Prostate gland (tissue), 2 donors: ENCODE data around the gene RABEPK. TPM values are rescaled to one million over a fixed set of nuclear protein-coding genes. Genes with fewer than 3 reads are reported as not detected.
"Not testable (repeated sequence)": the region's sequence is repeated elsewhere in the genome, so short reads cannot be mapped to it uniquely, and the experiment has no call there.

Experiments
- DNase-seq: peaks from one replicate; pipeline ENCODE4 v3.0.0-alpha.2; 2019; ENCODE audit warnings: low spot score
- H3K27ac ChIP-seq, 2 donors: fragments of 200-600 bp; sonication (generic); 2 replicates each; pipeline ENCODE4 v1.5.1; 2017 to 2019
- H3K27me3 ChIP-seq: fragments of 200-600 bp; sonication (generic); replicated peaks from 2 replicates; pipeline ENCODE4 v1.5.1; 2019; ENCODE audit not compliant: insufficient read depth
- H3K36me3 ChIP-seq, 2 donors: fragments of 200-600 bp; sonication (generic); 1 replicate in 1 of 2; 2 replicates in 1 of 2; pipeline versions ENCODE4 v1.5.1 to v1.8.1; 2017 to 2019
- H3K4me1 ChIP-seq: fragments of 200-600 bp; sonication (generic); replicated peaks from 2 replicates; pipeline ENCODE4 v1.5.1; 2019
- H3K4me3 ChIP-seq, 2 donors: fragments of 200-600 bp; sonication (generic); 2 replicates each; pipeline ENCODE4 v1.5.1; 2017 to 2019
- H3K9me3 ChIP-seq: fragments of 200-600 bp; sonication (generic); 2 replicates; pipeline ENCODE4 v1.5.1; 2017
- CTCF ChIP-seq, 4 experiments: fragments of 200-600 bp in 2 of 4; fragments of 450-650 bp in 2 of 4; sonication (generic) in 2 of 4; IDR thresholded peaks; 1 replicate in 3 of 4; 2 replicates in 1 of 4; pipeline ENCODE4 v1.5.1; 2016 to 2019; ENCODE audit warnings: antibody characterized with exemption in 4 of 4, mild to moderate bottlenecking in 2 of 4, moderate library complexity in 2 of 4
- POLR2A ChIP-seq: fragments of 450-650 bp; IDR thresholded peaks from one replicate; pipeline ENCODE4 v1.6.1; 2016; ENCODE audit warnings: antibody characterized with exemption, mild to moderate bottlenecking
- POLR2AphosphoS5 ChIP-seq: sonication (generic); formaldehyde crosslinking; IDR thresholded peaks from one replicate; pipeline ENCODE4 v1.6.1; 2017; ENCODE audit warnings: antibody characterized with exemption
- WGBS: methylation state at CpG from one replicate; pipeline ENCODE4 v1.1.5; 2018; 5-methylcytosine and 5-hydroxymethylcytosine counted together
- intact Hi-C: fragments of 100-400 bp; cut with DNase I; formaldehyde crosslinking; loops from one replicate; pipeline ENCODE4 v1.14.2; 2022
- total RNA-seq, 2 donors: library from RNA; depleted of rRNA; stranded (reverse); fragments of >200 nt; gene quantifications; one replicate each; pipeline ENCODE4 v1.1.0, GENCODE V29; 2016

RABEPK gene
- total RNA-seq, 2 donors from 2014 or later, result 13.3 to 14.2 TPM

- no peaks in the 10 kb centered on the region for H3K36me3 ChIP-seq
- WGBS, result under 1% methylated on average over 71 of the region's 72 CpGs
- peak within 1 kb of the TSS; percentile 63 to 97 for H3K4me3 ChIP-seq
- peak; percentile 74 for DNase-seq
- H3K9me3 ChIP-seq, result no peaks in the 10 kb centered on the region
- intact Hi-C loops, result no loop called here
- TF ChIP-seq CTCF (IDR thresholded peaks at IDR 0.05) (peak in 3 of 4 experiments; percentile 40 to 66 (median 64)), POLR2AphosphoS5 (peak; percentile 56), POLR2A (peak; percentile 77)
- no peaks in the 10 kb centered on the region for H3K27me3 ChIP-seq
- no peaks in the 10 kb centered on the region for H3K4me1 ChIP-seq
- peak within 1 kb of the TSS; percentile 75 to 84 for H3K27ac ChIP-seq
These were observed 61.4 kb downstream of the RABEPK start, which contains the start of gene GAPVD1 for GRCh38 chr9:125261501-125262293. Gene GAPVD1, plus strand, starts transcription at chr9:125261826. Its CDS starts 37,096 bp downstream, at chr9:125298922.

- intact Hi-C loops, result no loop called here
- no peak for DNase-seq
- Histone ChIP-seq H3K4me1 (no peaks in the 10 kb centered on the region), H3K36me3 (no peaks in the 10 kb centered on the region), H3K4me3 (peak overlapping the region; percentile 63 to 97), H3K27ac (peak overlapping the region; percentile 75 to 84), H3K27me3 (no peaks in the 10 kb centered on the region), H3K9me3 (no peaks in the 10 kb centered on the region)
- no peak for TF ChIP-seq POLR2AphosphoS5
- TF ChIP-seq POLR2A, result no peak
- no peak for TF ChIP-seq CTCF (IDR thresholded peaks at IDR 0.05)
- 15% methylated on average over 11 of the region's 11 CpGs for WGBS
These were observed 62.1 kb downstream of the RABEPK start for GRCh38 chr9:125262294-125262991.

- H3K4me1 ChIP-seq, DNase-seq, H3K4me3 ChIP-seq, H3K9me3 ChIP-seq, H3K36me3 ChIP-seq, intact Hi-C loops, H3K27me3 ChIP-seq, H3K27ac ChIP-seq: not testable (repeated sequence)
- 91% methylated on average over 7 of the region's 7 CpGs for WGBS
These were observed 63.7 kb downstream of the RABEPK start for GRCh38 chr9:125264068-125264467.

GRCh38 chr9:125268394-125269013 is 68.2 kb downstream of the RABEPK start:
- H3K27ac ChIP-seq, result no peak overlapping the region
- no peak for DNase-seq
- no peaks in the 10 kb centered on the region for H3K9me3 ChIP-seq
- H3K4me1 ChIP-seq, result no peaks in the 10 kb centered on the region
- TF ChIP-seq CTCF (IDR thresholded peaks at IDR 0.05) (no peak), POLR2A (no peak), POLR2AphosphoS5 (no peak)
- intact Hi-C loops, result no loop called here
- no peaks in the 10 kb centered on the region for H3K36me3 ChIP-seq
- no peaks in the 10 kb centered on the region for H3K27me3 ChIP-seq
- H3K4me3 ChIP-seq, result no peak overlapping the region
- WGBS, result 64% methylated on average over 6 of the region's 6 CpGs

GRCh38 chr9:125269014-125269397 is 68.7 kb downstream of the RABEPK start:
- Histone ChIP-seq H3K9me3 (no peaks in the 10 kb centered on the region), H3K27me3 (no peaks in the 10 kb centered on the region), H3K36me3 (no peaks in the 10 kb centered on the region), H3K27ac (no peak overlapping the region), H3K4me1 (no peaks in the 10 kb centered on the region), H3K4me3 (no peak overlapping the region)
- no peak for DNase-seq
- WGBS, result 87% methylated on average over 1 of the region's 1 CpG
- no peak for TF ChIP-seq CTCF (IDR thresholded peaks at IDR 0.05)
- TF ChIP-seq POLR2AphosphoS5, result no peak
- TF ChIP-seq POLR2A, result no peak
- intact Hi-C loops, result no loop called here
